WERI-Rb-1 (cell line): Measurements from ENCODE around the gene IL15RA.

Experiments used
- DNase-seq: peaks from one replicate; pipeline ENCODE4 v3.0.0-alpha.2; 2020
- H3K27ac ChIP-seq: fragments of 250-450 bp; sonication (Bioruptor Pico); 2 replicates; pipeline ENCODE4 v1.5.1; 2020; ENCODE audit warnings: mild to moderate bottlenecking, moderate library complexity
- H3K27me3 ChIP-seq: fragments of 250-450 bp; sonication (Bioruptor Pico); 2 replicates; pipeline ENCODE4 v1.5.1; 2021; ENCODE audit warnings: mild to moderate bottlenecking, low read depth, moderate library complexity; ENCODE audit not compliant: insufficient read depth, severe bottlenecking
- H3K36me3 ChIP-seq: fragments of 250-450 bp; sonication (Bioruptor Pico); 2 replicates; pipeline ENCODE4 v1.5.1; 2020; ENCODE audit warnings: mild to moderate bottlenecking, moderate library complexity
- H3K4me3 ChIP-seq: 2 replicates; pipeline ENCODE4 v1.5.1; 2011; ENCODE audit warnings: low read depth, mild to moderate bottlenecking, control low read depth, low read length
- H3K9me3 ChIP-seq: fragments of 250-450 bp; sonication (Bioruptor Pico); 2 replicates; pipeline ENCODE4 v1.5.1; 2021; ENCODE audit warnings: mild to moderate bottlenecking, moderate library complexity; ENCODE audit not compliant: severe bottlenecking
- TF ChIP-seq, protein P1 (sequence below): IDR thresholded peaks from 2 replicates; pipeline ENCODE4 v1.5.1; 2011; ENCODE audit warnings: low read depth, mild to moderate bottlenecking, control low read depth, inconsistent platforms, low read length

Gene IL15RA

DNA sequence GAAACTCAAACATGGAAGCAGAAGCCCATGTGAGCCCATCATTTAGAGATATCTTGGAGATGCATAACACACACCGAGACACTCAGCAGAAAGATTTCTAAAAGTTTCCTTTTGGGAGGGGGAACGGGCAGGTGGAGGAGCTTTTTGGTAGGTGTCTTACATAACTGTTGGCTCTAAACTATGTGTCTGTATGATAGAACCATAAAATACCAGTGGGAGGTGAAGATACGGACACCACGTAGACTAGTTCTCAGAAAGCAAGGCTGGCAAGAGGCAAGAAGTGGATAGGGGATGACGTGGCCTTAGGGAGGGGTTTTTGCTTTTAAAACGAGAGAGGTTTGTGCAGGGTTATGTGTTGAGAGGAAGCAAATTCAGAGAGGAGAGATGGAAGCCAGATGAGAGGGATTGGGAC is 36.5 kb downstream of the IL15RA start:
- Histone ChIP-seq H3K27ac (no peak overlapping the region), H3K36me3 (no peaks in the 10 kb centered on the region)

DNA sequence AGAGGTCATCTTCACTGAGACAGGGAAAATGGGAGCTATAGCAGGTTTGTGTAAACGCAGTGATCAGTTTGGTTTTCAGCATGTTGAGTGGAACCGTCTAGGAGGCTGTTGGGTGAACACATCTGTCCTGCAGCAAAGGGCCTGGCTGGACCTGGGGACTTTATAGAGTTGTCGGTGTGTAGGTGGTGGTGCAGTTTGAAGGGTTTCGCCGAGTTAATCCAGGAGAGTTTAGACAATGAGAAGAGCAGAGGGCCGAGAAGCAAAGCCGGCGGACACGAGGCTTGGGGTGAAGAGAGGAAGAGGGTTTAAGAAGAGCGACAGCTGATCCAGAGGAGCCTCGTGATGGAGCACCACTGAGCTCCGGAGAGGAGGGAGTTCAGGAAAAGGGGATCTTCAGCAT is 39.1 kb downstream of the IL15RA start:
- TF ChIP-seq, protein P1, sequence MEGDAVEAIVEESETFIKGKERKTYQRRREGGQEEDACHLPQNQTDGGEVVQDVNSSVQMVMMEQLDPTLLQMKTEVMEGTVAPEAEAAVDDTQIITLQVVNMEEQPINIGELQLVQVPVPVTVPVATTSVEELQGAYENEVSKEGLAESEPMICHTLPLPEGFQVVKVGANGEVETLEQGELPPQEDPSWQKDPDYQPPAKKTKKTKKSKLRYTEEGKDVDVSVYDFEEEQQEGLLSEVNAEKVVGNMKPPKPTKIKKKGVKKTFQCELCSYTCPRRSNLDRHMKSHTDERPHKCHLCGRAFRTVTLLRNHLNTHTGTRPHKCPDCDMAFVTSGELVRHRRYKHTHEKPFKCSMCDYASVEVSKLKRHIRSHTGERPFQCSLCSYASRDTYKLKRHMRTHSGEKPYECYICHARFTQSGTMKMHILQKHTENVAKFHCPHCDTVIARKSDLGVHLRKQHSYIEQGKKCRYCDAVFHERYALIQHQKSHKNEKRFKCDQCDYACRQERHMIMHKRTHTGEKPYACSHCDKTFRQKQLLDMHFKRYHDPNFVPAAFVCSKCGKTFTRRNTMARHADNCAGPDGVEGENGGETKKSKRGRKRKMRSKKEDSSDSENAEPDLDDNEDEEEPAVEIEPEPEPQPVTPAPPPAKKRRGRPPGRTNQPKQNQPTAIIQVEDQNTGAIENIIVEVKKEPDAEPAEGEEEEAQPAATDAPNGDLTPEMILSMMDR, result no peak
- no peaks in the 10 kb centered on the region for H3K9me3 ChIP-seq
- H3K27ac ChIP-seq, result no peak overlapping the region
- no peaks in the 10 kb centered on the region for H3K36me3 ChIP-seq
- no peak overlapping the region for H3K4me3 ChIP-seq
- no peak for DNase-seq
- no peaks in the 10 kb centered on the region for H3K27me3 ChIP-seq

More for the DNA sequence above, 36.5 kb downstream of the IL15RA start:
- no peaks in the 10 kb centered on the region for H3K9me3 ChIP-seq
- no peak for DNase-seq
- no peak overlapping the region for H3K4me3 ChIP-seq
- H3K27me3 ChIP-seq, result no peaks in the 10 kb centered on the region
- TF ChIP-seq, protein P1, result no peak

DNA sequence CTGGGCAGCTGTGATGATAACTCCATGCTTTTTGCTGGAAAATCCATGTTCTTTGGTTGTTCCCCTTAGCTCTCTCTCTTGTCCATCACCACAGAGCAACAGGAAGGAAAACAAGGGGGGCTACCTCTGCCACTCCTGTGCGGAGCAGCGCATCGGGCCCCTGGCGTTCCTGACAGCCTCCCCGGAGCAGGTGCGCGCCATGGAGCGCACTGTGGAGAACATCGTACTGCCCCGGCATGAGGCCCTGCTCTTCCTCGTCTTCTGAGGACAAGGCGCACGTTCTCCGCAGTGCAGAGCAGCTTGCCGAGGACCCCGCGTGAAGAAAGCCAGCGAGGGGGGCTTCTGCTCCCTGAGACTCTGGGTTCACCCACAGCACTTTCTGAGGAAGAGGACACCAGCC is 40.3 kb downstream of the IL15RA start:
- DNase-seq, result no peak
- H3K27ac ChIP-seq, result no peak overlapping the region
- no peaks in the 10 kb centered on the region for H3K36me3 ChIP-seq
- H3K4me3 ChIP-seq, result no peak overlapping the region
- H3K9me3 ChIP-seq, result no peaks in the 10 kb centered on the region
- TF ChIP-seq, protein P1, result no peak
- H3K27me3 ChIP-seq, result no peaks in the 10 kb centered on the region

DNA sequence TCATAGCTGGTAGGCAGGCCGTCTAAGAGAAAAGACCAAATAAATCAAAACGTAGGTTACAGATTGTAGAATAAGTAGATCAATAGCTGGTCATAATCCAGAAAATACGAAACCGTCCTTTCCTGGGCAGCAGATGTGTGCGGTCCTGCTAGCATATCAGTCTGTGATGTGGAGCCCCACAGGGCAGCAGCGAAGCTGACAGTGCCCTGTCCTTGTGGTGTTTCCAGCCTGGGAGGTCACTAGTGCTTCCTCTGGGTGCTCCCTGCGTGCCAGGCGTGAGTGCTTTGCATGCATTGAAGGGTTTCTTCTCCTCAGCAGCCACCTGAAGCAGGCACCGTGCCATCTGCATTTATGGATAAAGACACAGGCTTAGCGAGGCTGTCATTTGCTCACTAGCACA is 41.7 kb downstream of the IL15RA start:
- TF ChIP-seq, protein P1, result no peak
- Histone ChIP-seq H3K27me3 (no peaks in the 10 kb centered on the region), H3K36me3 (no peaks in the 10 kb centered on the region), H3K4me3 (no peak overlapping the region), H3K27ac (no peak overlapping the region), H3K9me3 (no peaks in the 10 kb centered on the region)
- no peak for DNase-seq

DNA sequence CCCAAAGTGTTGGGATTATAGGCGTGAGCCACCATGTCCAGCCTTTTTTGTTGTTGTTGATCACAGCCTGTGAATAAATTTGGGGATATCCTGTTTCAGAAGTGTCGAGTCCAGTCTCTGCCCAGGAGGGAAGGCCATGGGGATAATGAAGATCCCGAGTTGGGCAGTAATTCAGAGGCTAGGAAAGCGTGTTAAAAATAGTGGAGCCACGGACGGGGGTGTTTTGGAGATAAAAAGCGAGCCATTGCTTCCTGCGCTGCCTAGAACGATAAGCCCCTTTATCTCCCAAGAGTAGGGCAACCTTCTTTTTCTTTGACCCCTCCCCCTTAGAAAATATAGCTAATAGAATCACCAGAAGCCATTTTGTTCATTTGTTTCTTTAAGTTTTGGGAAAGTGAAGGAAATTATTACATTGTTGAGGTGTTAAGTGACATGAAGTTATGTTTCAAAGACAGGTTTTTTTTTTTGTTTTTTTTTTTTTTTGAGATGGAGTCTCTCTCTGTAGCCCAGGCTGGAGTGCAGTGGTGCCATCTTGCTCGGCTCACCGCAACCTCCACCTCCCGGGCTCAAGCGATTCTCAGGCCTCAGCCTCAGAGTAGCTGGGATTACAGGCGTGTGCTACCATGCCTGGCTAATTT is 43.3 kb downstream of the IL15RA start:
- H3K9me3 ChIP-seq, result no peaks in the 10 kb centered on the region
- TF ChIP-seq, protein P1, result no peak
- no peaks in the 10 kb centered on the region for H3K36me3 ChIP-seq
- H3K27ac ChIP-seq, result no peak overlapping the region
- no peak for DNase-seq
- H3K27me3 ChIP-seq, result no peaks in the 10 kb centered on the region
- H3K4me3 ChIP-seq, result no peak overlapping the region

DNA sequence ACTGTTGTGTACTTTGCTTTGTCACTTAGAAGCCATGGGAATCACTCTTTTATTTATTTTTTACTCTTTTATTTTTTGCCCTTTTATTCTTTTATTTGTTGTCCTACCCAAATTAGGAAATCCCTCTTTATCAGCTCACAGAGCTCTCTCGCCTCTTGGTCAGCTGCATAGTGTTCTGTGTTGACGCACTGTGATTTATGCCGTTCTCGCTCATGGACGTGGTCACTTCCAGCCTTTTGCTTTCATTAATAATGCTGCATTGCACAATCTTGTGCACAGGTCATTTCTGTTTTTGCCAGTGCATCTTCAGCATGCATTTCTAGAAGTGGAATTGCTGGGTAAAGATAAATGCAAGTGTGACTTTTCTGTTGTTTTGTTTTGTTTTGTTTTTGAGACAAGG is 45.0 kb downstream of the IL15RA start:
- H3K36me3 ChIP-seq, result no peaks in the 10 kb centered on the region; the same call in 1 of the 2 replicates
- DNase-seq, result no peak
- TF ChIP-seq, protein P1, result no peak
- H3K4me3 ChIP-seq, result no peak overlapping the region
- H3K27ac ChIP-seq, result no peak overlapping the region
- no peaks in the 10 kb centered on the region for H3K9me3 ChIP-seq
- H3K27me3 ChIP-seq, result no peaks in the 10 kb centered on the region
